H9 (cell line): ENCODE data around the gene SYP. TPM values are rescaled to one million over a fixed set of nuclear protein-coding genes. Genes with fewer than 3 reads are reported as not detected.

Experiments
- DNase-seq: peaks from one replicate; pipeline ENCODE4 v3.0.0-alpha.2; 2017
- H2AFZ ChIP-seq: one replicate; pipeline ENCODE4 v1.6.1; 2013; ENCODE audit warnings: mild to moderate bottlenecking, low read length, control low read depth, moderate library complexity
- H2AK5ac ChIP-seq: 2 replicates; pipeline ENCODE4 v1.6.1; 2013; ENCODE audit warnings: low read length, control low read depth, mixed read lengths; ENCODE audit not compliant: insufficient read length
- H2BK120ac ChIP-seq: one replicate; pipeline ENCODE4 v1.6.1; 2013; ENCODE audit warnings: low read depth, mild to moderate bottlenecking, low read length, control low read depth, inconsistent platforms; ENCODE audit not compliant: poor library complexity, severe bottlenecking
- H2BK12ac ChIP-seq: 2 replicates; pipeline ENCODE4 v1.6.1; 2013; ENCODE audit warnings: low read length, control low read depth, mixed read lengths, low read depth; ENCODE audit not compliant: insufficient read length
- H2BK15ac ChIP-seq: 2 replicates; pipeline ENCODE4 v1.6.1; 2013; ENCODE audit warnings: low read depth, low read length, control low read depth
- H2BK20ac ChIP-seq: one replicate; pipeline ENCODE4 v1.6.1; 2013; ENCODE audit warnings: low read depth, mild to moderate bottlenecking, low read length, control low read depth, inconsistent platforms; ENCODE audit not compliant: poor library complexity, severe bottlenecking
- H2BK5ac ChIP-seq: 2 replicates; pipeline ENCODE4 v1.6.1; 2013; ENCODE audit warnings: low read length, control low read depth, mixed read lengths; ENCODE audit not compliant: insufficient read length
- H3K14ac ChIP-seq: 2 replicates; pipeline ENCODE4 v1.6.1; 2013; ENCODE audit warnings: low read length, control low read depth; ENCODE audit not compliant: insufficient read depth
- H3K18ac ChIP-seq: 2 replicates; pipeline ENCODE4 v1.6.1; 2013; ENCODE audit warnings: low read depth, mild to moderate bottlenecking, mixed read lengths, low read length, control low read depth; ENCODE audit not compliant: insufficient read length
- H3K23ac ChIP-seq: 2 replicates; pipeline ENCODE4 v1.6.1; 2013; ENCODE audit warnings: low read length, control low read depth, mixed read lengths, low read depth; ENCODE audit not compliant: insufficient read length
- H3K23me2 ChIP-seq: 2 replicates; pipeline ENCODE4 v1.6.1; 2013; ENCODE audit warnings: low read depth, mild to moderate bottlenecking, mixed read lengths, low read length, control low read depth; ENCODE audit not compliant: insufficient read length, poor library complexity, severe bottlenecking
- H3K27ac ChIP-seq: 2 replicates; pipeline ENCODE4 v1.5.1; 2013; ENCODE audit warnings: low read length, control low read depth, mixed read lengths, low read depth; ENCODE audit not compliant: insufficient read length
- H3K27me3 ChIP-seq: 2 replicates; pipeline ENCODE4 v1.6.1; 2013; ENCODE audit warnings: low read length, control low read depth, inconsistent platforms; ENCODE audit not compliant: insufficient read depth
- H3K4ac ChIP-seq: 2 replicates; pipeline ENCODE4 v1.6.1; 2013; ENCODE audit warnings: low read depth, mild to moderate bottlenecking, control low read depth, inconsistent platforms, low read length, moderate library complexity
- H3K4me1 ChIP-seq: 2 replicates; pipeline ENCODE4 v1.6.1; 2013; ENCODE audit warnings: low read length, control low read depth, inconsistent platforms; ENCODE audit not compliant: insufficient read depth
- H3K4me2 ChIP-seq: 2 replicates; pipeline ENCODE4 v1.6.1; 2013; ENCODE audit warnings: low read length, control low read depth, mixed read lengths; ENCODE audit not compliant: insufficient read length, insufficient read depth
- H3K56ac ChIP-seq: 2 replicates; pipeline ENCODE4 v1.6.1; 2013; ENCODE audit warnings: low read depth, mild to moderate bottlenecking, mixed read lengths, low read length, control low read depth; ENCODE audit not compliant: insufficient read length
- H3K79me1 ChIP-seq: 2 replicates; pipeline ENCODE4 v1.6.1; 2013; ENCODE audit warnings: low read depth, mild to moderate bottlenecking, moderate library complexity, low read length, control low read depth, inconsistent platforms; ENCODE audit not compliant: insufficient read depth, poor library complexity, severe bottlenecking
- H3K79me2 ChIP-seq: 2 replicates; pipeline ENCODE4 v1.6.1; 2013; ENCODE audit warnings: low read length, control low read depth, inconsistent platforms; ENCODE audit not compliant: insufficient read depth
- H3K9ac ChIP-seq: 2 replicates; pipeline ENCODE4 v1.6.1; 2013; ENCODE audit warnings: low read length, control low read depth, mixed read lengths; ENCODE audit not compliant: insufficient read length; ENCODE audit errors: extremely low read depth
- H3K9me3 ChIP-seq: one replicate; pipeline ENCODE4 v1.6.1; 2013; ENCODE audit warnings: low read depth, low read length, inconsistent platforms; ENCODE audit not compliant: control insufficient read depth
- H3T11ph ChIP-seq: one replicate; pipeline ENCODE4 v1.6.1; 2013; ENCODE audit warnings: mild to moderate bottlenecking, low read length, control low read depth, inconsistent platforms
- H4K20me1 ChIP-seq: one replicate; pipeline ENCODE4 v1.6.1; 2013; ENCODE audit not compliant: control insufficient read depth, insufficient read length, insufficient read depth
- H4K5ac ChIP-seq: 2 replicates; pipeline ENCODE4 v1.6.1; 2013; ENCODE audit warnings: low read depth, mild to moderate bottlenecking, mixed read lengths, low read length, control low read depth; ENCODE audit not compliant: insufficient read length
- H4K8ac ChIP-seq: replicated peaks from 2 replicates; pipeline ENCODE4 v1.6.1; 2013; ENCODE audit warnings: low read length, control low read depth, mixed read lengths, low read depth; ENCODE audit not compliant: insufficient read length
- H4K91ac ChIP-seq: 2 replicates; pipeline ENCODE4 v1.6.1; 2013; ENCODE audit warnings: low read depth, mild to moderate bottlenecking, moderate library complexity, mixed read lengths, low read length, control low read depth; ENCODE audit not compliant: insufficient read length
- H3K27ac Mint-ChIP-seq, 3 experiments: 2 replicates in 2 of 3; 3 replicates in 1 of 3; pipeline ENCODE4 v1.8.0; 2020 to 2021; ENCODE audit warnings: mixed read lengths in 3 of 3, mild to moderate bottlenecking in 1 of 3, moderate library complexity in 1 of 3
- H3K27me3 Mint-ChIP-seq: 2 replicates; pipeline ENCODE4 v1.8.0; 2021; ENCODE audit warnings: low read depth, mild to moderate bottlenecking, moderate library complexity, mixed read lengths
- H3K36me3 Mint-ChIP-seq, 3 experiments: 2 replicates in 2 of 3; 3 replicates in 1 of 3; pipeline ENCODE4 v1.8.0; 2020 to 2021; ENCODE audit warnings: low read depth in 3 of 3, mixed read lengths in 3 of 3; ENCODE audit not compliant: insufficient read depth in 1 of 3
- H3K4me1 Mint-ChIP-seq, 2 experiments: 2 replicates each; pipeline ENCODE4 v1.8.0; 2020; ENCODE audit warnings: mixed read lengths in 2 of 2
- H3K4me3 Mint-ChIP-seq, 2 experiments: 2 replicates in 1 of 2; 3 replicates in 1 of 2; pipeline ENCODE4 v1.8.0; 2020 to 2021; ENCODE audit warnings: mild to moderate bottlenecking in 2 of 2, mixed read lengths in 2 of 2, moderate library complexity in 1 of 2
- H3K9me3 Mint-ChIP-seq, 2 experiments: 2 replicates in 1 of 2; 3 replicates in 1 of 2; pipeline ENCODE4 v1.8.0; 2020; ENCODE audit warnings: mild to moderate bottlenecking in 2 of 2, mixed read lengths in 2 of 2, moderate library complexity in 1 of 2
- WGBS: extraction: QIAGEN DNeasy Blood & Tissue Kit; methylation state at CpG from one replicate; pipeline ENCODE4 v1.1.7; 2013; ENCODE audit warnings: missing lambda C conversion rate, low lambda C conversion rate, mixed read lengths; ENCODE audit not compliant: insufficient read length; ENCODE audit errors: extremely low coverage; 5-methylcytosine and 5-hydroxymethylcytosine counted together
- total RNA-seq: library from RNA; stranded (reverse); gene quantifications from 2 replicates; pipeline ENCODE4 v1.2.1, GENCODE V29; 2021
- TF ChIP-seq, protein P1 (sequence below): fragments of 200-600 bp; sonication (generic); conservative IDR thresholded peaks from 3 replicates; pipeline ENCODE4 v1.8.0; 2021; ENCODE audit warnings: antibody characterized with exemption, mild to moderate bottlenecking

SYP gene
- total RNA-seq, 1 experiment from 2014 or later = 1.8 TPM

DNA sequence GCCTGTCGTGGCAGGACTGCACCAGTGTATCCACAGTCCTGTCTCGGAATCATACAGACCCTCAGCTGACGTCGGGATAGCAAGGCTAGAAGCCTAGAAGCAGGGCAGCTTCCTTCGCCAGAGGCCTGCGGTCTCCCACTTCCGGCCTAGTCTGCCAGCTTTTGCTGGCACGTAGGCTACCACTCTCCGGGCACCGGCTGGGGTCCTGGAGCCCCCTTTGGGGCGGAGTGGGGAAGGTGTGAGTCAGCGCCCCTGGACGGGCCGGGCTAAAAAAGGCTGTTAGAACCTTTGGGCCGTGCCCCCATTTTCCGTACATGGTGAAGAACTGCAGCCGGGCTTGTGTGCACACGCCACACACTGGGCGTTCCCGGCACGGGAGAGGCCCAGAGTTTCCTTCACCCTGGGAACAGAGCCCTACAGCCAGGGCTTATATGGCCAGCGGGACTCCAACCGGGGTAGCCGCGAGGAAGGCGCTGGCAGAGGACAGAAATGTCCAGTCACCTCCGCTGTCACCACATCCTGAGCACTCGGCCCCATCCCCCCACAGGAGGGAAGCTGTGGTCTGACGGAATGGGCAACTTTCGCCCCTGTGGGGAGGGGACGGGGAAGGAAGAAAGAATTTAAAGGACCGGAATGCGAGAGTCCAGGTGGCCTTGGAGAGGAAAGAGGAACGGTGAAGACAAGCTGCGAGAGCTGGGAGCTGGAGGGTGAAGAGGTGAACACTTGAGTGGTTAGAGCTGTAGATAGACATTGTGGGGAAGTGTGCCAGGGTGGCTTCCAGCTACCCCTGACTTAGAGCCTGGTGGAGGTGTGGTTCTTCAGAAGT, 32.9 kb downstream of the SYP start:
- H3T11ph ChIP-seq = no peak overlapping the region
- H3K56ac ChIP-seq = no peak overlapping the region
- no peak overlapping the region for H2AFZ ChIP-seq
- no peak overlapping the region for H4K5ac ChIP-seq
- no peak overlapping the region for H2BK5ac ChIP-seq
- no peak overlapping the region for H2AK5ac ChIP-seq
- peak overlapping the region; percentile 53 to 73 for H3K4me3 Mint-ChIP-seq
- H3K23ac ChIP-seq = no peak overlapping the region
- peaks cover 9 to 25% of the 10 kb centered on the region in 2 experiments for H3K4me1 Mint-ChIP-seq
- no peaks in the 10 kb centered on the region for H3K79me1 ChIP-seq
- H2BK20ac ChIP-seq = no peak overlapping the region
- no peaks in the 10 kb centered on the region for H3K4me1 ChIP-seq
- no peak overlapping the region for H2BK120ac ChIP-seq
- H3K4ac ChIP-seq = no peak overlapping the region
- no peak overlapping the region for H4K8ac ChIP-seq
- H2BK15ac ChIP-seq = no peak overlapping the region
- no peak overlapping the region for H3K27ac ChIP-seq
- peak overlapping the region; percentile 87 for H3K4me2 ChIP-seq
- peaks cover 55 to 66% of the 10 kb centered on the region in 2 experiments for H3K9me3 Mint-ChIP-seq
- no peaks in the 10 kb centered on the region; the same call in 1 of the 2 replicates for H3K27me3 ChIP-seq
- H3K9ac ChIP-seq = no peak overlapping the region
- H3K27me3 Mint-ChIP-seq = peaks cover 44% of the 10 kb centered on the region
- H4K20me1 ChIP-seq = no peaks in the 10 kb centered on the region
- H3K9me3 ChIP-seq = peaks cover 12% of the 10 kb centered on the region
- TF ChIP-seq, protein P1, sequence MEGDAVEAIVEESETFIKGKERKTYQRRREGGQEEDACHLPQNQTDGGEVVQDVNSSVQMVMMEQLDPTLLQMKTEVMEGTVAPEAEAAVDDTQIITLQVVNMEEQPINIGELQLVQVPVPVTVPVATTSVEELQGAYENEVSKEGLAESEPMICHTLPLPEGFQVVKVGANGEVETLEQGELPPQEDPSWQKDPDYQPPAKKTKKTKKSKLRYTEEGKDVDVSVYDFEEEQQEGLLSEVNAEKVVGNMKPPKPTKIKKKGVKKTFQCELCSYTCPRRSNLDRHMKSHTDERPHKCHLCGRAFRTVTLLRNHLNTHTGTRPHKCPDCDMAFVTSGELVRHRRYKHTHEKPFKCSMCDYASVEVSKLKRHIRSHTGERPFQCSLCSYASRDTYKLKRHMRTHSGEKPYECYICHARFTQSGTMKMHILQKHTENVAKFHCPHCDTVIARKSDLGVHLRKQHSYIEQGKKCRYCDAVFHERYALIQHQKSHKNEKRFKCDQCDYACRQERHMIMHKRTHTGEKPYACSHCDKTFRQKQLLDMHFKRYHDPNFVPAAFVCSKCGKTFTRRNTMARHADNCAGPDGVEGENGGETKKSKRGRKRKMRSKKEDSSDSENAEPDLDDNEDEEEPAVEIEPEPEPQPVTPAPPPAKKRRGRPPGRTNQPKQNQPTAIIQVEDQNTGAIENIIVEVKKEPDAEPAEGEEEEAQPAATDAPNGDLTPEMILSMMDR = no peak
- H4K91ac ChIP-seq = no peak overlapping the region
- H2BK12ac ChIP-seq = no peak overlapping the region
- DNase-seq = no peak
- no peak overlapping the region for H3K18ac ChIP-seq
- H3K27ac Mint-ChIP-seq = no peak overlapping the region
- no CpG with 5 or more reads among the region's 35 CpGs for WGBS
- no peaks in the 10 kb centered on the region for H3K79me2 ChIP-seq
- peaks cover 19% of the 10 kb centered on the region for H3K23me2 ChIP-seq
- H3K36me3 Mint-ChIP-seq = peaks cover 0 to 8% (median 4%) of the 10 kb centered on the region in 3 experiments; a peak in 3 of 7 replicates
- no peak overlapping the region for H3K14ac ChIP-seq
